GM19193 (cell line): ENCODE results near the gene INHA.

ENCODE experiments used
- POLR2A ChIP-seq: IDR thresholded peaks from 4 replicates; pipeline ENCODE4 v1.6.1; 2011; ENCODE audit not compliant: insufficient read depth, insufficient read length; ENCODE audit errors: extremely low read depth

Gene INHA

GRCh38 chr2:219572237-219573001, at the start of gene INHA:
Gene INHA (plus strand): TSS chr2:219572310. CDS start chr2:219572375, 65 bp downstream.
- TF ChIP-seq POLR2A, result no peak

- no peak for TF ChIP-seq POLR2A
Measured at GRCh38 chr2:219523031-219523671, 49.0 kb upstream of the INHA start.

GRCh38 chr2:219524817-219525216, 47.3 kb upstream of the INHA start:
- TF ChIP-seq POLR2A, result no peak

- no peak for TF ChIP-seq POLR2A
Measured at GRCh38 chr2:219525533-219526232, 46.4 kb upstream of the INHA start.

- TF ChIP-seq POLR2A, result no peak
Measured at GRCh38 chr2:219526320-219527075, 45.6 kb upstream of the INHA start.

- TF ChIP-seq POLR2A, result no peak
Measured at GRCh38 chr2:219527076-219527394, 45.1 kb upstream of the INHA start.

- no peak for TF ChIP-seq POLR2A
Measured at GRCh38 chr2:219527472-219527871, 44.6 kb upstream of the INHA start.

GRCh38 chr2:219530048-219530963, 41.8 kb upstream of the INHA start:
- no peak for TF ChIP-seq POLR2A

- no peak for TF ChIP-seq POLR2A
Measured at GRCh38 chr2:219531639-219532377, 40.3 kb upstream of the INHA start.

- TF ChIP-seq POLR2A, result no peak
Measured at GRCh38 chr2:219532378-219532649, 39.8 kb upstream of the INHA start.

GRCh38 chr2:219533930-219534661, 38.0 kb upstream of the INHA start:
- no peak for TF ChIP-seq POLR2A

GRCh38 chr2:219536425-219536824, 35.7 kb upstream of the INHA start:
- no peak for TF ChIP-seq POLR2A

- TF ChIP-seq POLR2A, result no peak
Measured at GRCh38 chr2:219536967-219537366, 35.1 kb upstream of the INHA start.
